GM23248 (cell line): ENCODE data around the gene IL13RA1. TPM values are rescaled to one million over a fixed set of nuclear protein-coding genes. Genes with fewer than 3 reads are reported as not detected.
"Not testable (repeated sequence)": the region's sequence is repeated elsewhere in the genome, so short reads cannot be mapped to it uniquely, and the experiment has no call there.

ENCODE experiments used
- DNase-seq: peaks from one replicate; pipeline ENCODE4 v3.0.0-alpha.2; 2015
- H2AFZ ChIP-seq: fragments of 200-600 bp; sonication (generic); 2 replicates; pipeline ENCODE4 v1.6.1; 2016; ENCODE audit warnings: antibody characterized with exemption
- H3F3A ChIP-seq: fragments of 200-600 bp; sonication (generic); 2 replicates; pipeline ENCODE4 v1.6.1; 2016; ENCODE audit warnings: mild to moderate bottlenecking, antibody characterized with exemption, mixed run types; ENCODE audit not compliant: insufficient read depth
- H3K27ac ChIP-seq: fragments of 200-600 bp; sonication (generic); 2 replicates; pipeline ENCODE4 v1.5.1; 2016; ENCODE audit warnings: mild to moderate bottlenecking
- H3K27me3 ChIP-seq: fragments of 200-600 bp; sonication (generic); replicated peaks from 2 replicates; pipeline ENCODE4 v1.6.1; 2016; ENCODE audit warnings: mild to moderate bottlenecking; ENCODE audit not compliant: insufficient read depth
- H3K36me3 ChIP-seq: fragments of 200-600 bp; sonication (generic); 2 replicates; pipeline ENCODE4 v1.6.1; 2016; ENCODE audit warnings: low read depth, mild to moderate bottlenecking
- H3K4me1 ChIP-seq: fragments of 200-600 bp; sonication (generic); 2 replicates; pipeline ENCODE4 v1.6.1; 2016; ENCODE audit warnings: mild to moderate bottlenecking; ENCODE audit not compliant: insufficient read depth
- H3K4me2 ChIP-seq: fragments of 200-600 bp; sonication (generic); one replicate; pipeline ENCODE4 v1.6.1; 2016; ENCODE audit warnings: mild to moderate bottlenecking; ENCODE audit not compliant: unreplicated experiment
- H3K4me3 ChIP-seq: fragments of 200-600 bp; sonication (generic); 2 replicates; pipeline ENCODE4 v1.5.1; 2016; ENCODE audit warnings: mild to moderate bottlenecking
- H3K79me2 ChIP-seq: fragments of 200-600 bp; sonication (generic); 2 replicates; pipeline ENCODE4 v1.6.1; 2016; ENCODE audit warnings: mild to moderate bottlenecking; ENCODE audit not compliant: insufficient read depth
- H3K9ac ChIP-seq: fragments of 200-600 bp; sonication (generic); 2 replicates; pipeline ENCODE4 v1.6.1; 2016; ENCODE audit warnings: mild to moderate bottlenecking
- H3K9me2 ChIP-seq: fragments of 200-600 bp; sonication (generic); 2 replicates; pipeline ENCODE4 v1.6.1; 2016; ENCODE audit warnings: mixed run types, mild to moderate bottlenecking, moderate library complexity; ENCODE audit not compliant: insufficient read depth
- H3K9me3 ChIP-seq: fragments of 200-600 bp; sonication (generic); one replicate; pipeline ENCODE4 v1.6.1; 2017; ENCODE audit warnings: low read depth
- H4K20me1 ChIP-seq: fragments of 200-600 bp; sonication (generic); 2 replicates; pipeline ENCODE4 v1.6.0; 2016; ENCODE audit not compliant: insufficient read depth
- EZH2 ChIP-seq: fragments of 200-600 bp; sonication (generic); IDR thresholded peaks from 2 replicates; pipeline ENCODE4 v1.6.1; 2018; ENCODE audit warnings: antibody characterized with exemption, mild to moderate bottlenecking; ENCODE audit not compliant: insufficient read depth, poor library complexity, severe bottlenecking
- EZH2phosphoT487 ChIP-seq: fragments of 200-600 bp; sonication (generic); IDR thresholded peaks from 2 replicates; pipeline ENCODE4 v1.6.1; 2018; ENCODE audit warnings: antibody characterized with exemption, moderate library complexity, mild to moderate bottlenecking, low read depth; ENCODE audit not compliant: insufficient read depth
- WGBS, 2 experiments: methylation state at CpG; one replicate each; pipeline ENCODE4 v1.1.6; 2015 to 2017; ENCODE audit warnings: low lambda C conversion rate in 2 of 2, low coverage in 1 of 2; ENCODE audit errors: missing lambda C conversion rate in 2 of 2; 5-methylcytosine and 5-hydroxymethylcytosine counted together
- in situ Hi-C: fragments of 300-500 bp; cut with MboI; formaldehyde crosslinking; loops from 2 replicates; pipeline ENCODE4 v1.15.0; 2020
- polyA plus RNA-seq: library from polyadenylated mRNA; unstranded; fragments of >200 nt; fragmentation: Nextera tagmentation; extraction: Ambion mirVana; gene quantifications from 2 replicates; pipeline ENCODE4 v1.2.1, GENCODE V29; 2016
- total RNA-seq: library from RNA; depleted of rRNA; stranded (reverse); fragments of >200 nt; shearing (Covaris generic); gene quantifications from 2 replicates; pipeline ENCODE4 v1.2.3, GENCODE V29; 2014

Gene IL13RA1
- total and polyA plus RNA-seq, 2 experiments from 2014 or later = 47.9 to 51.2 TPM

- peak overlapping the region; percentile 61; the same call in 1 of the 2 replicates for H3K9ac ChIP-seq
- TF ChIP-seq EZH2phosphoT487 (no peak), EZH2 (no peak)
- H3K27me3 ChIP-seq = no peaks in the 10 kb centered on the region
- H3K36me3 ChIP-seq = no peaks in the 10 kb centered on the region
- no peak overlapping the region for H2AFZ ChIP-seq
- peaks cover 16% of the 10 kb centered on the region; the same call in 1 of the 2 replicates for H3F3A ChIP-seq
- peaks cover 47% of the 10 kb centered on the region for H3K79me2 ChIP-seq
- H3K9me2 ChIP-seq = no peaks in the 10 kb centered on the region
- DNase-seq = no peak
- H3K4me2 ChIP-seq = peak overlapping the region; percentile 83
- WGBS, 2 experiments = 71 to 77% methylated on average over 3 of the region's 3 CpGs
- in situ Hi-C loops = no loop called here
- no peak overlapping the region; the same call in 1 of the 2 replicates for H3K27ac ChIP-seq
- H3K9me3 ChIP-seq = no peaks in the 10 kb centered on the region
- peaks cover 40% of the 10 kb centered on the region for H3K4me1 ChIP-seq
- no peaks in the 10 kb centered on the region for H4K20me1 ChIP-seq
- no peak overlapping the region for H3K4me3 ChIP-seq
These were observed 1.7 kb downstream of the IL13RA1 start for GRCh38 chrX:118729042-118729652.

- peak overlapping the region; percentile 61 for H3K9ac ChIP-seq
- WGBS, 2 experiments = 11 to 14% methylated on average over 4 of the region's 4 CpGs
These were observed 3.3 kb downstream of the IL13RA1 start for GRCh38 chrX:118730500-118731247.

GRCh38 chrX:118732551-118732950 lies 5.1 kb downstream of the IL13RA1 start:
- DNase-seq, H3K9me2 ChIP-seq, H3K36me3 ChIP-seq, H3K9me3 ChIP-seq, H3K27ac ChIP-seq, H3F3A ChIP-seq, H3K4me2 ChIP-seq, H3K4me3 ChIP-seq, H3K9ac ChIP-seq, H4K20me1 ChIP-seq, H2AFZ ChIP-seq, H3K27me3 ChIP-seq, in situ Hi-C loops: not testable (repeated sequence)
- peaks cover 81% of the 10 kb centered on the region for H3K79me2 ChIP-seq
- WGBS, 2 experiments = 98 to 100% methylated on average over 2 to 3 of the region's 3 CpGs
- H3K4me1 ChIP-seq = peaks cover 33% of the 10 kb centered on the region

More at GRCh38 chrX:118730500-118731247, 3.3 kb downstream of the IL13RA1 start:
- in situ Hi-C loops = no loop called here
- H3K4me2 ChIP-seq = peak overlapping the region; percentile 57
- no peaks in the 10 kb centered on the region for H3K9me3 ChIP-seq
- peak overlapping the region; percentile 42 for H3K4me3 ChIP-seq
- peaks cover 62% of the 10 kb centered on the region for H3K79me2 ChIP-seq
- H3F3A ChIP-seq = peaks cover 10% of the 10 kb centered on the region; the same call in 1 of the 2 replicates
- H2AFZ ChIP-seq = no peak overlapping the region
- no peak for TF ChIP-seq EZH2phosphoT487
- TF ChIP-seq EZH2 = no peak
- peaks cover 34% of the 10 kb centered on the region for H3K4me1 ChIP-seq
- H4K20me1 ChIP-seq = no peaks in the 10 kb centered on the region
- H3K27me3 ChIP-seq = no peaks in the 10 kb centered on the region
- H3K27ac ChIP-seq = peak overlapping the region; percentile 78
- DNase-seq = peak; percentile 83
- no peaks in the 10 kb centered on the region for H3K9me2 ChIP-seq
- H3K36me3 ChIP-seq = no peaks in the 10 kb centered on the region

- DNase-seq = no peak
- H3K9me2 ChIP-seq = no peaks in the 10 kb centered on the region
- H3K79me2 ChIP-seq = peaks cover 85% of the 10 kb centered on the region
- H3K27me3 ChIP-seq = no peaks in the 10 kb centered on the region
- no peak overlapping the region for H3K4me2 ChIP-seq
- no peak overlapping the region for H2AFZ ChIP-seq
- 98 to 100% methylated on average over 2 of the region's 2 CpGs for WGBS, 2 experiments
- H3K9ac ChIP-seq = no peak overlapping the region
- H3K4me1 ChIP-seq = peaks cover 20% of the 10 kb centered on the region
- in situ Hi-C loops = no loop called here
- no peak overlapping the region for H3K27ac ChIP-seq
- H3F3A ChIP-seq = peaks cover 5% of the 10 kb centered on the region; the same call in 1 of the 2 replicates
- H4K20me1 ChIP-seq = no peaks in the 10 kb centered on the region
- TF ChIP-seq EZH2 (no peak), EZH2phosphoT487 (no peak)
- H3K4me3 ChIP-seq = no peak overlapping the region
- H3K36me3 ChIP-seq = no peaks in the 10 kb centered on the region
- H3K9me3 ChIP-seq = no peaks in the 10 kb centered on the region
These were observed 7.5 kb downstream of the IL13RA1 start for GRCh38 chrX:118734909-118735308.
